Adrenal gland (tissue), 12 donors: Measurements from ENCODE around the gene ANKDD1A. TPM values are rescaled to one million over a fixed set of nuclear protein-coding genes. Genes with fewer than 3 reads are reported as not detected.

ENCODE experiments used
- DNase-seq, 7 donors: peaks; one replicate each; pipeline ENCODE4 v3.0.0-alpha.2; 2019 to 2020
- H3K27ac ChIP-seq, 5 donors: fragments of 200-600 bp; sonication (generic) in 4 of 5; 1 replicate in 3 of 5; 2 replicates in 2 of 5; pipeline versions ENCODE4 v1.5.1 to v1.8.0; 2016 to 2020; ENCODE audit warnings: mild to moderate bottlenecking in 1 of 5
- H3K27me3 ChIP-seq: fragments of 200-600 bp; 2 replicates; pipeline ENCODE4 v1.8.0; 2021
- H3K36me3 ChIP-seq, 2 donors: fragments of 200-600 bp; replicated peaks in 1 of 2; 1 replicate in 1 of 2; 2 replicates in 1 of 2; pipeline versions ENCODE4 v1.5.1 to v1.8.0; 2018 to 2022
- H3K4me1 ChIP-seq, 2 donors: fragments of 200-600 bp; replicated peaks in 1 of 2; 1 replicate in 1 of 2; 2 replicates in 1 of 2; pipeline versions ENCODE4 v1.5.1 to v1.8.0; 2018 to 2021
- H3K4me3 ChIP-seq, 4 donors: fragments of 200-600 bp; sonication (generic) in 3 of 4; one replicate each; pipeline ENCODE4 v1.5.1; 2016 to 2018
- H3K9me3 ChIP-seq, 3 donors: fragments of 200-600 bp; sonication (generic) in 1 of 3; replicated peaks in 1 of 3; 1 replicate in 2 of 3; 2 replicates in 1 of 3; pipeline versions ENCODE4 v1.5.1 to v1.8.0; 2016 to 2021
- POLR2A ChIP-seq, 2 donors: fragments of 450-650 bp; IDR thresholded peaks; one replicate each; pipeline ENCODE4 v1.6.1; 2017; ENCODE audit warnings: antibody characterized with exemption in 2 of 2, mild to moderate bottlenecking in 2 of 2, moderate library complexity in 1 of 2
- WGBS, 4 donors: extraction: QIAGEN DNeasy Blood & Tissue Kit in 2 of 4; methylation state at CpG; one replicate each; pipeline versions ENCODE4 v1.1.5 to v1.1.7; 2013 to 2017; 5-methylcytosine and 5-hydroxymethylcytosine counted together
- intact Hi-C, 2 donors: fragments of 100-400 bp; cut with DNase I; formaldehyde crosslinking; loops; one replicate each; pipeline versions ENCODE4 v1.14.1 to v1.15.0; 2022 to 2023
- polyA plus RNA-seq, 3 donors: library from polyadenylated mRNA; stranded (reverse); fragments of 200-250 nt in 2 of 3; fragments of 350-450 nt in 1 of 3; fragmentation: Illumina TruSeq in 1 of 3; extraction: RNeasy Lipid Tissue Mini Kit (QIAGEN cat#74804) in 1 of 3; gene quantifications; one replicate each; pipeline ENCODE4 v1.2.3, GENCODE V29; 2013 to 2014
- total RNA-seq, 9 donors: library from RNA; depleted of rRNA in 4 of 9; stranded (reverse); fragments of >200 nt in 4 of 9; fragments of 120-200 nt in 1 of 9; fragmentation: NEBNext Ultra II Directional in 1 of 9; extraction: Animal tissue kit (Norgen Biotek cat#: 25700) in 1 of 9; gene quantifications; one replicate each; pipeline versions ENCODE4 v1.1.0 to v1.2.4, GENCODE V29; 2013 to 2023
- TF ChIP-seq, protein P1 (sequence below), 6 experiments: fragments of 450-650 bp in 4 of 6; fragments of 200-600 bp in 2 of 6; sonication (generic) in 1 of 6; IDR thresholded peaks; 1 replicate in 5 of 6; 2 replicates in 1 of 6; pipeline versions ENCODE4 v1.5.1 to v1.8.0; 2016 to 2021; ENCODE audit warnings: antibody characterized with exemption in 6 of 6, mild to moderate bottlenecking in 2 of 6, moderate library complexity in 1 of 6
- donor health status: healthy with polysubstance abuse.
- donor health status: Bipolar disorder and iron deficiency.
- donor health status: DM: yes; HTN: yes; CAD: no.
- donor health status: DM: no; HTN: no; CAD: no.
- donor health status: DM: no; HTN: no; CAD: no.
- donor health status: DM: yes; HTN: yes; CAD: no.

Gene ANKDD1A
- total and polyA plus RNA-seq, 12 donors: 7.0 to 41.7 (median 28.4) TPM

GRCh38 chr15:64903326-64903950 is 8.3 kb upstream of the ANKDD1A start:
- no peak overlapping the region for H3K4me3 ChIP-seq
- no peak overlapping the region for H3K27ac ChIP-seq
- WGBS, 4 donors: 68 to 80% (median 75%) methylated on average over 4 of the region's 4 CpGs
- DNase-seq: no peak
- H3K27me3 ChIP-seq: no peaks in the 10 kb centered on the region
- H3K36me3 ChIP-seq: no peaks in the 10 kb centered on the region
- H3K4me1 ChIP-seq: peaks cover 3 to 12% of the 10 kb centered on the region in 2 donors
- intact Hi-C loops: no loop called here
- TF ChIP-seq POLR2A (IDR thresholded peaks at IDR 0.05): no peak
- TF ChIP-seq, protein P1, sequence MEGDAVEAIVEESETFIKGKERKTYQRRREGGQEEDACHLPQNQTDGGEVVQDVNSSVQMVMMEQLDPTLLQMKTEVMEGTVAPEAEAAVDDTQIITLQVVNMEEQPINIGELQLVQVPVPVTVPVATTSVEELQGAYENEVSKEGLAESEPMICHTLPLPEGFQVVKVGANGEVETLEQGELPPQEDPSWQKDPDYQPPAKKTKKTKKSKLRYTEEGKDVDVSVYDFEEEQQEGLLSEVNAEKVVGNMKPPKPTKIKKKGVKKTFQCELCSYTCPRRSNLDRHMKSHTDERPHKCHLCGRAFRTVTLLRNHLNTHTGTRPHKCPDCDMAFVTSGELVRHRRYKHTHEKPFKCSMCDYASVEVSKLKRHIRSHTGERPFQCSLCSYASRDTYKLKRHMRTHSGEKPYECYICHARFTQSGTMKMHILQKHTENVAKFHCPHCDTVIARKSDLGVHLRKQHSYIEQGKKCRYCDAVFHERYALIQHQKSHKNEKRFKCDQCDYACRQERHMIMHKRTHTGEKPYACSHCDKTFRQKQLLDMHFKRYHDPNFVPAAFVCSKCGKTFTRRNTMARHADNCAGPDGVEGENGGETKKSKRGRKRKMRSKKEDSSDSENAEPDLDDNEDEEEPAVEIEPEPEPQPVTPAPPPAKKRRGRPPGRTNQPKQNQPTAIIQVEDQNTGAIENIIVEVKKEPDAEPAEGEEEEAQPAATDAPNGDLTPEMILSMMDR (IDR thresholded peaks at IDR 0.05): no peak
- H3K9me3 ChIP-seq: peaks cover 0 to 11% (median 0%) of the 10 kb centered on the region in 3 donors

GRCh38 chr15:64904189-64904588 is 7.5 kb upstream of the ANKDD1A start:
- H3K4me3 ChIP-seq: no peak overlapping the region
- H3K27me3 ChIP-seq: no peaks in the 10 kb centered on the region
- H3K27ac ChIP-seq: no peak overlapping the region
- DNase-seq: no peak
- H3K9me3 ChIP-seq: peaks cover 0 to 11% (median 0%) of the 10 kb centered on the region in 3 donors
- TF ChIP-seq, protein P1 (IDR thresholded peaks at IDR 0.05): no peak
- TF ChIP-seq POLR2A (IDR thresholded peaks at IDR 0.05): no peak
- H3K4me1 ChIP-seq: peaks cover 0 to 9% of the 10 kb centered on the region in 2 donors
- intact Hi-C loops: no loop called here
- H3K36me3 ChIP-seq: no peaks in the 10 kb centered on the region
- 88 to 96% (median 92%) methylated on average over 4 of the region's 4 CpGs for WGBS, 4 donors

DNA sequence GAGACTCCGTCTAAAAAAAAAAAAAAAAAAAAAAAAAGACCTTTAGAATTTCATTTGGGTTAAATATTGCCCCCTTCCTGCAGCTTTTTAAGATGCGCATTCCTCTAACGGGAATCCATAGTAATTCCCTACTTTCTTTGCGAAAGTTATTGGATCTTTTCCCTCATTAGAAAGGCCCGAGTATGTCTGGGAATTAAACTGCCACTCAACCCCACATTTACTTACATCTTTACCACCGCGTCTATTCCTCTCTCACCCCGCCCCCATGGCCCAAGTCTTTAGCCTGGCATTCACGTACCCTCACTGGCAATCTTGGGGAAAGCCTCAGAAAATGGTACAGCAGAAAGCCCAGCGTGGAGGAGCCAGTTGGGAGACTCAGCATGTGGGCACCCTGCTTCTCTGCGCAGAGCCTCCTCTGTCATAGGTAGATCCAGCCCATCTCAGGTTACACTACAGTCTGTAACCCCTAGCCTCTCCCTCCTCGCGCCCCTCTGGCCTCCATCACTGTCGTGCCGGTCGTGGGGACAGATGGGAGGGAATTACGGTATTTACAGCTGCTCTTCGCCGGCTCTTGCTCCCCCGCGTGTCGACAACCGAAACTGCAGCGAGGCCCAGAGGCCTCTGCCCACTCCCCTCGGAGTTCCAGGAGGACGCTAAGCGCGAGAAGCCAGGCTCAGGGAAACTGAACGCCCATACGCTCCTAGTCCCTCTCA is 6.4 kb upstream of the ANKDD1A start:
- Histone ChIP-seq H3K9me3 (peaks cover 0 to 11% (median 0%) of the 10 kb centered on the region in 3 donors), H3K4me1 (peaks cover 0 to 9% of the 10 kb centered on the region in 2 donors), H3K36me3 (no peaks in the 10 kb centered on the region), H3K4me3 (peak overlapping the region in 1 of 4 donors; percentile 28), H3K27me3 (no peaks in the 10 kb centered on the region), H3K27ac (peak overlapping the region in 1 of 5 donors; percentile 13)
- DNase-seq: peak; percentile 76 to 90 (median 80)
- intact Hi-C loops: loop anchor here in 1 of 2 donors (5.0 kb wide), 1 partner anchor 173 kb away; no protein-coding TSS in a partner anchor
- TF ChIP-seq, protein P1 (IDR thresholded peaks at IDR 0.05): peak; percentile 70 to 88 (median 82)
- TF ChIP-seq POLR2A (IDR thresholded peaks at IDR 0.05): no peak
- WGBS, 4 donors: 21 to 37% (median 25%) methylated on average over 20 to 29 of the region's 30 CpGs

DNA sequence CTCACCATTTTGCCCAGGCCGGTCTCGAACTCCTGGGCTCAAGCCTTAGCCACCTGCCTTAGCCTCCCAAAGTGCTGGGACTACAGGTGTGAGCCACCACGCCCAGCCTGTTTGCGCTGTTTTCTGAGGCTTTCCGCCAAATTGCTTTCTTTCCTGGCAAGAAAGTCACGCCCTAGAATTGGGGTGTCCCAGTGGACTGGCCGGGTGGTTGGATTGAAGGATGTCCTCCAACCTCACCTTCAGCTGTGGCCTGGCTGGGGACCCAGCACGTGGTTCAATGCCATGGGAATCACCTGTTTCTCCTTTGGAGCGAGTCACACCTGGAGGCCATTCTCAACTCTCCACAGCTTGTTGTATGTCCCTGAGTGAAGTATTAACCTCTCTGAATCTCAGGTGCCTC is 5.8 kb upstream of the ANKDD1A start:
- TF ChIP-seq POLR2A (IDR thresholded peaks at IDR 0.05): no peak
- TF ChIP-seq, protein P1 (IDR thresholded peaks at IDR 0.05): no peak
- Histone ChIP-seq H3K4me3 (no peak overlapping the region), H3K9me3 (peaks cover 0 to 8% (median 0%) of the 10 kb centered on the region in 3 donors), H3K4me1 (peaks cover 0 to 9% of the 10 kb centered on the region in 2 donors), H3K27ac (no peak overlapping the region), H3K27me3 (no peaks in the 10 kb centered on the region), H3K36me3 (no peaks in the 10 kb centered on the region)
- no peak for DNase-seq
- 76 to 93% (median 88%) methylated on average over 7 to 9 of the region's 9 CpGs for WGBS, 4 donors
- intact Hi-C loops: loop anchor here in 1 of 2 donors (5.0 kb wide), 1 partner anchor 174 kb away; no protein-coding TSS in a partner anchor
